Measurements from ENCODE around the gene CHN2.

The CHN2 gene

DNA sequence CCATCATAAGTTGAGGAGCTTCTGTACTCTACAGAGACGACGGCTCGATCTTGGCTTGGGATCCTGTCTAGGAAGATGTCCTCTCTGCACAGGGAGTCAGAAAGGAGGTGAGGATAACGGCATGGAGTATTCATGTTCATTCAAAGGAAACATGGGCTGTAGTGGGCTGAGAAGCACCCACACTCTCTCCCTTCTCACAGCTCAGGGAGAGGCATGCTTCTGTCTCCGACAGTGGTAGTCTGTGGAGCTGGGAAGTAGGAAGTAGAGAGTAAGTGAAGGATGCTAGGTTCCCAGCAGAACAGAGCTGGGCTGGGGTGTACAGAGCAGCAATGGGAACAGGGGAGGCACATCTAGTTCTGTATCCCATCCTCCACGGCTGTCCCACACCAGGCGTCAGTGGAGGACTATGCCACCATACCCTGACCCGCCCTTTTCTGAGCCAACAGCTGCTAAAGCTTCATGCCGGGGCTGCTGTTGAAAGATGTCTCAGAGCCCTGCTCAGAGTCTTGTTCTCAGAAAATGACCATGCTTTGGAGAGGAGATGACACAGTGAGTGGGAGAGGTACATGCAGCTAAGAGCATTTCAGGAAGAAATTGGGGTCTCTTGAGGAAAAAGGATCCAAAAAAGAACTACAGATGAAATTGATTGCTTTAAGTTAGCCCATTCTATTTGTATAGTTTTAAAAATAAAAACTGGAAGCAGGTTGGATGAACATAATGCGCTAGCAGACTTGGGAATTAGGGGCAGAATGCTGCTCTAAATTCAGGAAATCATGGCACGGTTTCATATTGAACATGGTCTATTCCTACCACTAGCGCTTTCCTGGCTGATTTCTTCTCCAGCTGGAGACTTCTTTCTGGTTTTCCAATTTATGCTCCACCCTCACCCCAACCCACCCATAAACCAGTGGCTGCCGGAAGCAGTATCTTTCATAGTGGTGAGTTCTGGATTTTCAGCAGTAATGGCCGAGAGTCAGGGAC, 138.6 kb downstream of the CHN2 start:
- DNase-seq (ENCODE audit: low read depth, low spot score): no peak

- DNase-seq (ENCODE audit: low read depth, low spot score): no peak
Measured at GRCh38 chr7:29335188-29336083, 140.9 kb downstream of the CHN2 start.

DNA sequence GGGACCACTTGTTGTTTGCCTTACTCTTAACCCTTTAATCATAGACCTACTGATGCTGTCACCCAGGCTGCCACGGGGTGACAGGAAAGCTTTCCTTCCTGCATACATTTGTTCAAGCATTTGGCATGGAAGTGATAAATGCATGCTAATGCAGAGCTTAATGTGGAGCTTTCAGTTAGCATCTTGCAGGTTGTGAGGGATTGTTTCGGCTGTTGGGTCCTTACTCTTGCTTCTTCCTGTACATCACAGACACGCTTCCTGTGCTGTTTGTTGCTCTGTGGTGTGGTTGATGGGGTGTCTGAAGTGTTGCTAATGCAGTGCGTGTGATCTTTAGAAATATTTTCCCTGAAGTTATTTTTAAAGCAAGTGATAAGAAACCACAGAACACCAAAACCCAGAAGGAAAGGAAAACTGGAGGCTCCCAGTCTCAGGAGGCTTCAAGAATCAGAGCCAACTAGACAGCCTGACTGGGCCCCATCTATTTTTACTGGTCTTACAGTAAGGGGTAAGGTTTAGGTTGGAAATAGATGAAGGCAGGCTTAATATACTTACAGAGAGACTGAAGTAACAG, 143.1 kb downstream of the CHN2 start:
- DNase-seq (ENCODE audit: low read depth, low spot score): no peak

DNA sequence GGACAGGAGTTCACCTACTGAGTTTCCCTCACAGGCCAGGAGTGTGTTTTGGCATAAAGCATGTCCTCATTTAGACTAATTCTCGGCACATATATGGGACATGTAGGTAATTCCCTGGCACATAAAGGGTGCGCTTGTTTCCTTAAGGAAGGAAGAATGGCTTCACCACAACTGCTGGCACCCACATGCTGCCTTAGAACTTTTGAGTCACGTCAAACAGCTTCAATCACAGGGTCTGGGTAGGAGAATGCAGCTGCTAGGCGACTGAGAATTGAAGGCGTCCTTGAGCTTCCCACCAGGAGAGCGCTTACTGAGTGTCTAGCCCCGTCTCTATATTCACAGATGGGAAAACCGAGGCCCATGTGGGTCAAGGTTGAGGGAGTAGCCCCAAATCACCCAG, 146.1 kb downstream of the CHN2 start:
- DNase-seq (ENCODE audit: low read depth, low spot score): no peak

DNA sequence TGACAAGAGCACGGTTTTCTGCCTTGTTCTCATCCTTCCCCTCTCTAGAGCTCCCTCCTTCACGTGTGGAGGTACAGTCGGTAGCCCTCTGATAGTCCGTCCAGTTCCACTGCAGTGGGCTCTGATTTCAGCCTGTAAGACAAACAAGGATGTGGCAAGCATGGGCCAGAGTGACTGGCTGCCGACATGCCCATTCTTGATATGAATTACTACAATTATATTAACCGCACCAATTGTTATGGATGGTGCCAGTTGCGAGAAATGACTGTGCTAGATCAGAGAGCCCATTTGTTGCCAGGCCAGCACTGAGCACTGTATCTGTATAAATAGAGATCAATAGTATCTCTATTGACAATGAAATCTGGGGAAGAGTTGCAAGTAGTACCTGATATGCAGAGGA, 146.6 kb downstream of the CHN2 start:
- DNase-seq (ENCODE audit: low read depth, low spot score): no peak

DNA sequence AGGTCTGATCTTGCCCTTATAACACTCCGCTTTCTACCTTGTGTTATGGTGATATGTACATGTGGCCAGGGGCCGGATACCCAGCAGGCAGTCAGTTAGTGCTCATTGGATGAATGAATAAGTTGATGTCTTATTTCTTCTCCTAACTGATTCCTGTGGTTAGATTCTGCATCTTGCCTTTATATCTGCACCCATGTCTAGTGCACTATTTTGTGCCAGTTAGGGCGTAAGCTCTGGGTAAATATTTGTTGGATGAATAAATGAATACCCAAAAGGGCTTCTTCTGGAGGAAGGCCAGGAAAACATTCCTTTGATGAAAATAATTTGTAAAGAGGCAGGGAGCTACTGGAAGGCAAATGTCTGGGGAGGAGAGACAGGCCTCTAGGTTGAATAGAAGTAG, 148.2 kb downstream of the CHN2 start:
- no peak for DNase-seq (ENCODE audit: low read depth, low spot score)

GRCh38 chr7:29343399-29343798, 148.8 kb downstream of the CHN2 start:
- no peak for DNase-seq (ENCODE audit: low read depth, low spot score)

DNA sequence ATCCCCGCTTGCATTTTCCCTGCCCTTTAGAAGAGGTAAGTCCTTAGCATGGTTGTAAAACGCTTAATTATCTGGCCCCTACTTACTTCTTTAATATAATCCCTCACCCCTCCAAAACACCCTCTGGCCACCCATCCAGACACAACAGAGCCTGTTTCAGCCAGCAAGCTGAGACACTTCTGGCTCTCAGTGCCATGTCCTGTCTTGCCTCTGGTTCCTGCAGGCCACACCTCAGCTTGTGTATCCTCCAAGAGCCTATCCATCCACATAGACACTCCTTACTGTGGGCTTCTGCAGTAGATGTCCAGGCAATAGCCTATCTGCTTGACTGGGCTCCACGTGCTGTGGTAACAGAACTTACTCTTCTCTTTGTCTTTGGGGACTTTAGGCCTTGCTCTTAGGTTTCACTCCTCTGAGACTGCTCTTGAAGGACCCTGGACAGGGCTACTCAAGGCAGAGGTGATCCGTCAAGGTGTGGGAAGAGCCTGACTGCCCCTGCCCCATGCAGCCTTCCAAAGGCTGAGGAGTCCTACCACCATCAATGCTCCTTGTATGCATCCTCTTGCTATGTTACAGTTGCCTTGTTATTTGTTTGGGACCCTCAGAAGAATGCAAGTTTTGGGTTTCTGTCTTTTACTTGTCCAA, 149.9 kb downstream of the CHN2 start:
- no peak for DNase-seq (ENCODE audit: low read depth, low spot score)

- no peak for DNase-seq (ENCODE audit: low read depth, low spot score)
Measured at GRCh38 chr7:29345590-29345989, 151.0 kb downstream of the CHN2 start.

DNA sequence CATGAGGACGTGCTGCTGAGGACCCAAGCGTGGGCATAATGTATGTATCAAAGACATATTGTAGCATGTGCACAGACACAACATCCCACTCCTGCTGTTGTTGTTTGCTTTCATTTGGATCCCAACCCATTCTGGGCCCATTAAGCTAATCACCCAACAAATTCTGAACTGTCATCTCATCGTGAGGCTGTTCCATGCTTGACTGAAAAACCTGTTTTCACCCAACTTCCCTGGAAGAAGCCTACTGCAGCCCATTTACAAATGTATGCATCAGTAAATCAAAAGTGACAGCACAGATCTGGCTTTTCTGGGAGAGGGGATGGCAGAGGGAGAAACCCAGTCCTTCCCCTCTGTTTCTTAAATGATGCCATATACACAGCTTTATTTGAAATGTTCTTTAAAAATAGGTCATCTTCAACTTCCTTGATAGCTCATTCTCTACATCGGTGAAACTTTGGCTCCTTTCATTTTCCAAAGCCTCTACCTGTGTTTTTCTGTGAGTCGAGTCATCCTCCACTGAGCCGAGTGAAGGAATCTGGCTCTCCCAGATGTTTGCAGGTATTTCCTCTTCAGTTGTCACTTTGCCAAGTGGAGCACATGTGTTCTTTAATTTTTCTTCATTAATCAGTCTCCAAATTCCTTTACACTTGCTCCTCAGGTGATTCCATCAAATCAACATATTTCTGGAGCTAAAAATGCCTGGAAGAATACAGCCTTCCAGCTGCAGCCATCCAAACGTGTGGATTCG, 151.8 kb downstream of the CHN2 start:
- DNase-seq (ENCODE audit: low read depth, low spot score): no peak

GRCh38 chr7:29349362-29349761, 154.8 kb downstream of the CHN2 start:
- DNase-seq (ENCODE audit: low read depth, low spot score): no peak

GRCh38 chr7:29350351-29350750, 155.8 kb downstream of the CHN2 start:
- no peak for DNase-seq (ENCODE audit: low read depth, low spot score)

GRCh38 chr7:29352041-29352440, 157.5 kb downstream of the CHN2 start:
- DNase-seq (ENCODE audit: low read depth, low spot score): no peak

- DNase-seq (ENCODE audit: low read depth, low spot score): no peak
Measured at GRCh38 chr7:29353810-29354209, 159.2 kb downstream of the CHN2 start.

GRCh38 chr7:29354340-29354739, 159.8 kb downstream of the CHN2 start:
- DNase-seq (ENCODE audit: low read depth, low spot score): no peak

GRCh38 chr7:29355388-29355787, 160.8 kb downstream of the CHN2 start:
- no peak for DNase-seq (ENCODE audit: low read depth, low spot score)

DNA sequence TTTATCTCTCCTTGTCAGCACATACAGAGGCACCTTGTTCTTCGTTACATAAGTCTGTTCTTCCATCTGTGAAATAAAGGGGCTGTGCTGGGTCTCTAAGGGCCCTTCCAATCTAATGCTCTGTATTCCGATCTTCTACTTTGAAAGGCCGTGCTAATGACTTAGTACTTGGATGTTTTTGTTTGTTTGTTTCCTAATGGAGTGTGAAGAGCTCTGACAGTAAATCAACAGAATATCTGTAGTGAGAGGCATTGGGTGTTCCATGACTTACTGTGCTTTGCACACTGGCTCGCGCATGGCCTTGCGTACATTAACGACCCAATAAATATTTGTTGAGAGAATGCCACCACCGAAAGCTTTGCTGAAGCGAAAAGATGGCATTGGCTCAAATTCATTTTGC, 162.1 kb downstream of the CHN2 start:
- no peak for DNase-seq (ENCODE audit: low read depth, low spot score)

- DNase-seq (ENCODE audit: low read depth, low spot score): no peak
Measured at GRCh38 chr7:29359482-29360093, 165.0 kb downstream of the CHN2 start.

DNA sequence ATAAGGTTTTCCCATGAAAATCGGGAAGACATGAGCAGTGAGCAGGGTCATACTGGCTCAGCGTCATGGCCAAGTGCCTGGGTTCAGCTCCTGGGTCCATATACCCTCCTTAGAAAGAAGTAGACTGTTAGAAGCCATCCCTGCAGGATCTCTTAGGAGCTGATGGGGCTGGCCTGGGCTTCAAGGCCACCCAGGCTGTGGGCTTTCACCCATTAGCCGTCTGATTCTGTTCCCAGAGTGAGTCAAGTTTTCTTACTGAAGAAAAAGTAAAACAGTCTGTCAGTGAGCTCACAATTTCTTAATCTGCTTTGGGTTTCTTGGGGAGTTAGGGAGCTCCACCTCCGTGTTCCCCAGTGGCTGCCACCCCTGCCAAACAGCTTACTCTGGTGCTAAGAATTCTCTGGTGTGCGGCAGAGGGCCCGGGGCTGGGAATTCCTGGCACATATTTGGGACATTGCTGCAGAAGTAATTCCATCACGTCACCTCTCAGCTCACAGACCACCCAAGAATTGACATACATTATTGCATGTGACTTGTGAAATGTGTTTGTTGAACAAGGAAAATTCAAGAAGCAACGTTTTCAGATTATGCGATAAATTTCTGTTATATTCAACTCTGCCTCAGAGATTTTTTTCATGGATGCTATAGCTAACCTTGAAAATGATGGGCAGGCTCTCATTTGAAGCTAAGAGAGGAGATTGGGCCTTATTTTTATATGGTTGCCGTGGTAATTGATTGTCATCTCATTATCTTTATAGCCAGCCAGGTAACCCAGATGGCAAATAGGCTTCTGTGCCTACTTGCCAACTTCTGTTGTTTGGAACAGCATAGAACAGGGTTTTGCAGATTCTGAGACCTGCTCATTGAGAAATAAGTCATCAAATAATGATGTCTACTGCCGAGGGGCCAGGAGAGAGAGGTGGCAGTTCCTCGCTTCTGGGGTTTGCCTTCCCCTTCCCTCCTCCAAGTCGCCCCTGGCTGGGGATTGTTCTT, 166.4 kb downstream of the CHN2 start:
- DNase-seq (ENCODE audit: low read depth, low spot score): no peak
